PC-3 (cell line): Measurements from ENCODE around the gene IL6ST. TPM values are rescaled to one million over a fixed set of nuclear protein-coding genes. Genes with fewer than 3 reads are reported as not detected.
A peak's percentile ranks its signal among the peaks of the same experiment; 100 is the strongest.

Experiments
- ATAC-seq: fragments of 200-7000 bp; cut with Tn5 transposase; 2 replicates; pipeline ENCODE4 v1.9.1; 2020; ENCODE audit warnings: mild to moderate bottlenecking, moderate library complexity
- BruUV-seq: library from RNA; stranded (reverse); fragments of 400-500 nt; replicated peaks from 2 replicates; lab custom pipeline; 2021; lab: Mats Ljungman, UMichigan
- CTCF ChIA-PET: fragments of 300-600 bp; sonication (Branson Sonifier 250); formaldehyde crosslinking; loops from one replicate; lab custom pipeline; 2022; ENCODE audit warnings: antibody characterized with exemption; lab: Charles Lee
- POLR2A ChIA-PET: fragments of 300-600 bp; sonication (Branson Sonifier 250); formaldehyde crosslinking; loops from one replicate; lab custom pipeline; 2022; ENCODE audit warnings: antibody characterized with exemption; ENCODE audit not compliant: unreplicated experiment; lab: Charles Lee
- DNase-seq: peaks from one replicate; pipeline ENCODE4 v3.0.0-alpha.2; 2015
- H2AFZ ChIP-seq: fragments of 300-600 bp; sonication (generic); 2 replicates; pipeline ENCODE4 v1.6.0; 2016; ENCODE audit warnings: antibody characterized with exemption, low read length
- H3F3A ChIP-seq: fragments of 300-600 bp; sonication (generic); one replicate; pipeline ENCODE4 v1.6.0; 2017; ENCODE audit warnings: antibody characterized with exemption, low read length, control low read depth, mild to moderate bottlenecking; ENCODE audit not compliant: unreplicated experiment
- H3K27ac ChIP-seq: fragments of 300-600 bp; sonication (generic); 2 replicates; pipeline ENCODE4 v1.5.1; 2016; ENCODE audit warnings: mild to moderate bottlenecking, low read length
- H3K27me3 ChIP-seq: fragments of 300-600 bp; sonication (generic); 2 replicates; pipeline ENCODE4 v1.6.1; 2016; ENCODE audit warnings: low read length, mixed read lengths
- H3K36me3 ChIP-seq: fragments of 300-600 bp; sonication (generic); 2 replicates; pipeline ENCODE4 v1.6.1; 2016; ENCODE audit warnings: low read depth, mixed run types, low read length, mixed read lengths
- H3K4me1 ChIP-seq: fragments of 300-600 bp; sonication (generic); 2 replicates; pipeline ENCODE4 v1.5.1; 2016; ENCODE audit warnings: low read length; ENCODE audit not compliant: insufficient read depth
- H3K4me2 ChIP-seq: fragments of 300-600 bp; sonication (generic); 2 replicates; pipeline ENCODE4 v1.6.0; 2016; ENCODE audit warnings: low read length
- H3K4me3 ChIP-seq: fragments of 300-600 bp; sonication (generic); 2 replicates; pipeline ENCODE4 v1.5.1; 2016; ENCODE audit warnings: mild to moderate bottlenecking, low read length, mixed read lengths
- H3K79me2 ChIP-seq: fragments of 300-600 bp; sonication (generic); 2 replicates; pipeline ENCODE4 v1.6.1; 2017; ENCODE audit warnings: low read length, mixed read lengths
- H3K9ac ChIP-seq: fragments of 300-600 bp; sonication (generic); 2 replicates; pipeline ENCODE4 v1.6.0; 2016; ENCODE audit warnings: mild to moderate bottlenecking, low read length
- H3K9me2 ChIP-seq: fragments of 300-600 bp; sonication (generic); replicated peaks from 2 replicates; pipeline ENCODE4 v1.6.1; 2016; ENCODE audit warnings: mixed run types, low read length, mixed read lengths
- H3K9me3 ChIP-seq: fragments of 300-600 bp; sonication (generic); 2 replicates; pipeline ENCODE4 v1.6.1; 2016; ENCODE audit warnings: low read length, mixed read lengths
- H4K20me1 ChIP-seq: fragments of 300-600 bp; sonication (generic); 2 replicates; pipeline ENCODE4 v1.6.1; 2016; ENCODE audit warnings: low read length, mixed read lengths
- EZH2 ChIP-seq: fragments of 300-600 bp; sonication (generic); IDR thresholded peaks from one replicate; pipeline ENCODE4 v1.6.1; 2017; ENCODE audit warnings: antibody characterized with exemption, mild to moderate bottlenecking, low read length; ENCODE audit not compliant: unreplicated experiment
- EZH2phosphoT487 ChIP-seq: fragments of 300-600 bp; sonication (generic); IDR thresholded peaks from 2 replicates; pipeline ENCODE4 v1.6.1; 2018; ENCODE audit warnings: mild to moderate bottlenecking, antibody characterized with exemption, low read length, borderline replicate concordance
- intact Hi-C: fragments of 100-400 bp; cut with micrococcal nuclease; formaldehyde crosslinking; loops from 2 replicates; pipeline ENCODE4 v1.9.0; 2023
- total RNA-seq: library from RNA; depleted of rRNA; stranded (reverse); fragments of >200 nt; gene quantifications from 2 replicates; pipeline ENCODE4 v1.2.3, GENCODE V29; 2014
- TF ChIP-seq, protein P1 (sequence below): fragments of 300-600 bp; sonication (generic); conservative IDR thresholded peaks from 2 replicates; pipeline ENCODE4 v1.5.1; 2017; ENCODE audit warnings: antibody characterized with exemption, low read depth, mild to moderate bottlenecking, low read length

Gene IL6ST
- total RNA-seq, 1 experiment from 2014 or later: 28.0 TPM

DNA sequence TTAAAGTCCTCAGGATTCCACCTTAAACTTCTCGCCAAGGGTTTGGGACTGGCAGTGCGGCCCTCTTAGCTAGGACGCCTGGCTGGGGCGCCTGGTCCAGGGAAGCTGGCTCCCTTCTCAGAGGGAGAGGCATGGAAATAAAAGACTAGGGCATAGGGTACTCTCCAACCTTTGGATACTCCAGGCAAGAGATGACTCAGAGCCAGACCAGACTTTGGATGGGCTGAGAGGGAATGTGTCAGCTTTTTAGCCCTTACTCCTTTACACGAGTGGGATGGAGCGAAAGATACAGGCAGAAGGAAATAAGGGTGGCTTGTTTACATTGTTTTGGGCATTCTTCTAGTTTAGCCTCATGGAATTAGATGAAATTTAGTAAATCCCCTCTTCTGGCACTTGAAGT lies 95.4 kb downstream of the IL6ST start:
- intact Hi-C loops: no loop called here

GRCh38 chr5:55897905-55898304 lies 96.9 kb downstream of the IL6ST start:
- H3K27me3 ChIP-seq: no peaks in the 10 kb centered on the region
- no peak overlapping the region for H3K4me3 ChIP-seq
- H3F3A ChIP-seq: no peaks in the 10 kb centered on the region
- no peak for TF ChIP-seq EZH2
- TF ChIP-seq, protein P1, sequence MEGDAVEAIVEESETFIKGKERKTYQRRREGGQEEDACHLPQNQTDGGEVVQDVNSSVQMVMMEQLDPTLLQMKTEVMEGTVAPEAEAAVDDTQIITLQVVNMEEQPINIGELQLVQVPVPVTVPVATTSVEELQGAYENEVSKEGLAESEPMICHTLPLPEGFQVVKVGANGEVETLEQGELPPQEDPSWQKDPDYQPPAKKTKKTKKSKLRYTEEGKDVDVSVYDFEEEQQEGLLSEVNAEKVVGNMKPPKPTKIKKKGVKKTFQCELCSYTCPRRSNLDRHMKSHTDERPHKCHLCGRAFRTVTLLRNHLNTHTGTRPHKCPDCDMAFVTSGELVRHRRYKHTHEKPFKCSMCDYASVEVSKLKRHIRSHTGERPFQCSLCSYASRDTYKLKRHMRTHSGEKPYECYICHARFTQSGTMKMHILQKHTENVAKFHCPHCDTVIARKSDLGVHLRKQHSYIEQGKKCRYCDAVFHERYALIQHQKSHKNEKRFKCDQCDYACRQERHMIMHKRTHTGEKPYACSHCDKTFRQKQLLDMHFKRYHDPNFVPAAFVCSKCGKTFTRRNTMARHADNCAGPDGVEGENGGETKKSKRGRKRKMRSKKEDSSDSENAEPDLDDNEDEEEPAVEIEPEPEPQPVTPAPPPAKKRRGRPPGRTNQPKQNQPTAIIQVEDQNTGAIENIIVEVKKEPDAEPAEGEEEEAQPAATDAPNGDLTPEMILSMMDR: no peak
- H3K9me3 ChIP-seq: no peaks in the 10 kb centered on the region
- no peak overlapping the region for H3K27ac ChIP-seq
- no peak for ATAC-seq
- BruUV-seq: no TSS peak
- H3K36me3 ChIP-seq: no peaks in the 10 kb centered on the region
- H3K9ac ChIP-seq: no peak overlapping the region
- peaks cover 4% of the 10 kb centered on the region; the same call in 1 of the 2 replicates for H3K4me1 ChIP-seq
- no peak for DNase-seq
- no peak overlapping the region for H3K4me2 ChIP-seq
- no peaks in the 10 kb centered on the region for H3K79me2 ChIP-seq
- intact Hi-C loops: no loop called here
- no peaks in the 10 kb centered on the region for H4K20me1 ChIP-seq
- ChIA-PET POLR2A (no interaction called here), CTCF (no interaction called here)
- H2AFZ ChIP-seq: no peak overlapping the region
- H3K9me2 ChIP-seq: no peaks in the 10 kb centered on the region

More for the DNA sequence above, 95.4 kb downstream of the IL6ST start:
- DNase-seq: peak; percentile 51
- ChIA-PET POLR2A (no interaction called here), CTCF (no interaction called here)
- Histone ChIP-seq H3F3A (no peaks in the 10 kb centered on the region), H4K20me1 (no peaks in the 10 kb centered on the region), H3K27ac (no peak overlapping the region), H3K79me2 (no peaks in the 10 kb centered on the region), H3K36me3 (no peaks in the 10 kb centered on the region), H3K9ac (no peak overlapping the region), H3K9me2 (no peaks in the 10 kb centered on the region), H3K4me1 (peaks cover 4% of the 10 kb centered on the region; the same call in 1 of the 2 replicates), H3K27me3 (no peaks in the 10 kb centered on the region), H2AFZ (no peak overlapping the region), H3K9me3 (no peaks in the 10 kb centered on the region), H3K4me3 (no peak overlapping the region), H3K4me2 (no peak overlapping the region)
- TF ChIP-seq EZH2: no peak
- TF ChIP-seq, protein P1: no peak
- TF ChIP-seq EZH2phosphoT487: no peak
- ATAC-seq: peak; percentile 80
- no TSS peak for BruUV-seq

- CTCF ChIA-PET: no interaction called here
- H3K9me2 ChIP-seq: no peaks in the 10 kb centered on the region
- no peaks in the 10 kb centered on the region for H4K20me1 ChIP-seq
- H3F3A ChIP-seq: no peaks in the 10 kb centered on the region
- H3K27ac ChIP-seq: no peak overlapping the region
- H3K4me1 ChIP-seq: peaks cover 4% of the 10 kb centered on the region; the same call in 1 of the 2 replicates
- BruUV-seq: no TSS peak
- H3K9me3 ChIP-seq: no peaks in the 10 kb centered on the region
- H3K79me2 ChIP-seq: no peaks in the 10 kb centered on the region
- H3K4me2 ChIP-seq: no peak overlapping the region
- H2AFZ ChIP-seq: no peak overlapping the region
- no peaks in the 10 kb centered on the region for H3K27me3 ChIP-seq
- POLR2A ChIA-PET: no interaction called here
- TF ChIP-seq EZH2 (no peak), EZH2phosphoT487 (no peak)
- TF ChIP-seq, protein P1: no peak
- intact Hi-C loops: no loop called here
- H3K4me3 ChIP-seq: no peak overlapping the region
- H3K9ac ChIP-seq: no peak overlapping the region
- ATAC-seq (no peak), DNase-seq (no peak)
- no peaks in the 10 kb centered on the region for H3K36me3 ChIP-seq
Measured at GRCh38 chr5:55897206-55897894, 97.4 kb downstream of the IL6ST start.
